Panc1 (cell line): ENCODE measurements around the gene MXD4.

ENCODE experiments used
- CTCF ChIP-seq: fragments of 450-650 bp; IDR thresholded peaks from 2 replicates; pipeline ENCODE4 v1.5.1; 2017; ENCODE audit warnings: mild to moderate bottlenecking
- REST ChIP-seq, 2 experiments: IDR thresholded peaks; 2 replicates each; pipeline ENCODE4 v1.6.1; 2011 to 2012; ENCODE audit warnings: low read depth in 2 of 2, control low read depth in 1 of 2, low read length in 1 of 2, mild to moderate bottlenecking in 1 of 2, moderate library complexity in 1 of 2; ENCODE audit not compliant: insufficient read depth in 1 of 2
- SIN3A ChIP-seq: IDR thresholded peaks from 2 replicates; pipeline ENCODE4 v1.6.1; 2012; ENCODE audit warnings: low read depth, mild to moderate bottlenecking, low read length, moderate library complexity, borderline replicate concordance; ENCODE audit not compliant: insufficient read depth

GRCh38 chr4:2218436-2218835 is 43.5 kb downstream of the MXD4 start:
- no peak for TF ChIP-seq CTCF
- no peak for TF ChIP-seq SIN3A
- no peak for TF ChIP-seq REST (IDR thresholded peaks at IDR 0.05; ENCODE audit: insufficient read depth in 1 of 2, low read depth in 2 of 2, low read length in 1 of 2)
